Stimulated activated CD8-positive, alpha-beta memory T cell treated with anti-CD3 and anti-CD28 coated beads, Interleukin-7, amount 100 ng/mL, for 4 hours (primary cell): ENCODE data around the gene PCTP.

Experiments used
- DNase-seq, 2 donors: peaks; one replicate each; pipeline ENCODE4 v3.0.0-alpha.2; 2020; ENCODE audit warnings: low read depth in 2 of 2

Gene PCTP

DNA sequence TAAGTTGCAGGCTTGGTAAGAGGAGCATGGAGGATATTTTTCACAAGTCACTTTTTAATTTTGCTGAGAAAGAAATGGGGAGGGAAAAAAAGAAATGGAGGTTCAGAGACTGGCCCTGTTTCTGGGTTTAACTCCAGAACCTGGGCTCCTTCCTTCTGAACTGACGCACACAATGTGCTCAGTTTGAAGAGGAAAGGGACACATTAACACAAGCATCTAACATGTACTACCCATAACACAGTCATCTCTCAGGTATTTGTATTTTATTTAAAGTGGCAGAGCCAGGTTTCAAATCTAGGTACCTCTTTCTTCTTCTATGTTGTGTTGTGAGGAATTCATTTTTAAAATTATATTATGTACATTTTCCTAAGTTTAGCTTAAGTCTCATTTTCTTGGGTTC, 22.9 kb upstream of the PCTP start:
- DNase-seq: no peak

DNA sequence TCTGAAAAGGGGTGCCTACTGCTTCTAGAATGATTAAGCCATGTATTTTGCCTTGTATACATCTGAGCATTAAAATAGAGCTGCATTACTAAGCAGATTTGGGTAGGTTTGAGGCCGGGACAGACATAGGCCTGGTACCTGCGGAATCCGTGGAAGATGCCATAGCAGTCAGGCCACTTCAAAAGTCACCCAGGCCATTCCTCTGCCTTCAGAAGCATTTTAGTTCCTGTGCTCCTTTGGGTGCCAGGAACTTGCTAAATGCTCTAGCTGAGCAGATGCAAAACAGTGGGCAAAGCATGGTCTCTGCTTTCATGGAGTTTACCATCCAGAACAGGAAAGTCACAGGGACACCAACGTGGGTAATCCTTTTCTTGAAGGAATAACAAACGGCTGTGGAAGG, 22.5 kb upstream of the PCTP start:
- DNase-seq: no peak

DNA sequence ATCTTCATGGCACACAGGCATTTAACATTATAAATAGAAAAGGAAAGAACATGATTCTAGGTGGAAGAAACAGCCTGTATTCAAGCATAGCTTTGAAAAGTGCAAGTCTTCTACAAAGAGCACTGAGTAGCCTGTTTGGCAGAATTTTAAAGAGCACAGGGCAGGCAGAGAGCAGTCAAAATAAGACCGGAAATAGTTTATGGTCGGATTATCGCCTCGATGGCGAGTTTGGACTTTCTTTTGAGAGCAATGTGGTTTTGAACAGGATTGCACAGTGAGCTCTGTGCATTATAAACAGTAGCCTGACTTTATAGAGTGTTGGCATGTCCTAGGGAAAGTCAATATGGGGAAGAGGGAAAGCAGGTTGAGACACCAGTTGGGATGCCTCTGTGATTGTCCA, 22.0 kb upstream of the PCTP start:
- DNase-seq: no peak

DNA sequence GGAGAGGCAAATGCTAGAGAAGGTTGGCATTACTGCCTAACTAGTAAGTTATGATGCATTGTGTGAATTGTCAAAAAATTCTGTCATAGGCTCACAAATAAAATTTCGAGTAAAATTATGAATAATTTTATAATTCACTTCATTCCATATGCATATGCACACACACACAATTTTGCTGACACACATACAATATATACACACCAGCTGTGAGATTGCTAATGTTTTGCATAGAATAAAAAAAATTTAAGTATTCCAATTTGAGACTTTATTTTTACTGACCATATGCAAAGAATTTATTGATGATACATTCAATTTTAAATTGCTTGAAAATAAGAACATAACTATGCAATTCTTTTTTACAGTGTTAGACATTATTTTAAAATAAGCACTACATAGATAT, 21.4 kb upstream of the PCTP start:
- DNase-seq: no peak

DNA sequence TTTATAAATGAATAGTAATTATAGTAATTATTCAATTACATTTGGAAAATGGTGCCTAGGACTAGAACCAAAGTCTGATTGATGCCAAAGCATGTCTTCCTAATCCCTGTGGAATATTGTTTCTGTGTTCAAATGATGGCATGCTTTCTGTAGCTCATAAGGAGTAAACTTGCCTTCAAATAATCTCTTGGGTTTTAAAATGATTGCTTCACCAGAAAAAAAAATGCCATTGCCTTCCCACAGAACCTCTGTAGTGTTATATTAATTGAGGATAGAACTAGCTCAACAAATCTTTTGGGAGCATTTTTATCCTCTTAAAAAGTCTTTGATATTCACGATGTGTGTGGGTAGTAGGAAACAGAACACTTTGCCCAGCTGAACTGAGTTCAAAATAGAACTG, 20.5 kb upstream of the PCTP start:
- DNase-seq: no peak

DNA sequence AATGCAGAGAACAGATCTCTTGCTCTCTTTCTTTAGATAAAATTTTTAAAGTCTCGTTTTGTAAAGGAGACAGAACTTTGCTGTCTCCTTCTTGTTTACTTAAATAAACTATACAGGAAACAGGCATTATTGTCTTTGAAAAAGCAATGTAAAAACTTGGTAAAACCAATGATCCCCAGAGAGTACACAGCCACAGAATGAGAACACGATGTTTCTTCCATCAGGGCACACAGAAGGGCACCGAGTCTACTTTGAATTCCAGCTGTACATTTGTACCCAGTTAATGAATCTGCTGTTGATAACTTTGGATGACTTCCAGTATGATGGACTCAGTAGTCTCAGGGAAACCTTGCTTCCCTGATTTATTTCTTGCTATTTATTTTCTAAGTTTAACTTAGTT, 20.0 kb upstream of the PCTP start:
- DNase-seq: no peak

DNA sequence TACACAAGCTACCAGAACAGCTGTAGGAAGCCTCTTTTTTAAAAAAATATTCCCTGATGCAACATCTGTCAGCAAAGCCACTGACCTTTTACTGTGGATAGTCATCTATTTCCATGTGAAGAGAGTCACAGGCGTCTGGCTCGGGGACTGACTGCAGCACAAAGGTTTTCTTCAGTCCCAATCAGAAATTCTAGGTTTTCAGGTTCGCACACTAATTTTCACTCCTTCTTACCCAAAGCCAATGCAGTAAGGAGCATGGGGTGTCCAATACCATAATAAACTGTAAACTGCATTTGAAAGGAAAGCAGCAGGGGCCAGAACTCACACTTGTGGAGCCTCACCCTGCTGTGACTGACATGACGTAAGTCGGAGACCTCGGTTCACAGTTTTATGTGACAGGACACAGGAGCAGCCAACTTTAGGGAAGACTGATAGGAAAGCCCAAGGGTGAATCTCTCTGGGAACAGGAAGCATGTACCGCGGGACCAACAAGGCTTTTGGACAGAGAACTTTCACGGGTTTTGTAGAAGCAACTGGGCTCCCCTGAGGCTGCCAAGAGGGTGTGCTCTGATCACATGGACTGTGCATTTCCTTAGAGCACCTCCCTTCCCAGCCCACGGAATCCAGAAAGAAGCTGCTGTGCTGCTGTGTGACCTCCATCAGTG, 19.1 kb upstream of the PCTP start:
- no peak for DNase-seq

DNA sequence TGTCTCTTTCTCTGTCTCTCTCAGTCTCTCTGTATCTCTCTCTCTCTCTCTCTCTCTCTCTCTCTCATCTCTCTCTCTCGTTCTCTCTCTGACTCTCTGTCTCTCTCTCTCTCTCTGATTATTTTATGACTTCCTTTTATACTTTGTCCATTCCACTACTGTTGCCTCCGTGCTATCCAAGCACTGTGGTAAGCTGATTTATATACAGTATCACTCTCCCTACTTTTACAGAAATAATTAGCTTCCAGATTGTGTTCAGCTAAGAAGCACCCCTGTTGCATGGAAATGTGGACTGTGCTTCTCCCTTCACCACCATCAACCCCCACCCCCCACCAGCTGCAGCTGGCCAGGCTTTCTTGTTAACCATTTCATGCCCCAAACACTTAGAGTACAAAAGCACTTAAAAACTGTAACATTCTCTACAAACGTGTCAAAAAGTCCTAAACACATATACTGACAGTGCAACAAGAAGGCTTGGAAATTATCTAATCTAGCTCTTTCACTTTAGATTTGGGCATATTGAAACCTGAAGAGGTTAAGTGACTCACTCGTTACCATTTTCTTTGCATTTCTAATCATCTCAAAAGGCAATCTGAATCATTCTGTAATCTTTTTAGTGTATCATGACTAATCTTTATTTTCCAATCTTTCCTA, 16.6 kb upstream of the PCTP start:
- DNase-seq: no peak

DNA sequence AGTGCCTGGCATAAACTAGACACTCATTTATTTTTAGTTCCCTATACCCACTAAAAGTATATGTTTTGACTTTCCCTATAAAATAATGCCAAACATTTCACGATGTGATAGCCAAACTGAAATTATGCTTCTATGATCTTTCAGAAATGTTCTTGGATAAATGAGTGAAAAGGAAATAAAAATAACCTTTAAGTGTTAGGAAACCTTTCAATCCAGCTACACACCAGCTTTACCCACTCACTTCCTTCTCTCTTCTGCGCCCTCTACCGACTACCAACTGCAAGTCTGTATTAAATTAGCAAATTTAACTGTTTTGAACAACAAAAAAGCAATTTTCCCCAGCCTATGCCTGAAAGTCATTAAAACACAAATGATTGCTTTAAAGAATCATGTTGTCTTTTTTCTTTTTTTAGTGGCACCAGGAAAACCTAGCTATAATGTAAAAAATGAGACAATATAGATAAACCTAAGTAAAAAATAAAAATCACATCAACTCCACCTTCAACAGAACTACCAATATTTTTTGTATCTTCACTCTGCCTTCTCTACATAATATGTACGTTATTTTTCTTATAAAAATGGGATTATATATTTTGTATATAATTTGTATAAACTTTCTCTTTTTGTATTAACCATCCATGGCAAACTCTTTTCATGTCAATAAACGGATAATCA, 15.0 kb upstream of the PCTP start:
- no peak for DNase-seq

DNA sequence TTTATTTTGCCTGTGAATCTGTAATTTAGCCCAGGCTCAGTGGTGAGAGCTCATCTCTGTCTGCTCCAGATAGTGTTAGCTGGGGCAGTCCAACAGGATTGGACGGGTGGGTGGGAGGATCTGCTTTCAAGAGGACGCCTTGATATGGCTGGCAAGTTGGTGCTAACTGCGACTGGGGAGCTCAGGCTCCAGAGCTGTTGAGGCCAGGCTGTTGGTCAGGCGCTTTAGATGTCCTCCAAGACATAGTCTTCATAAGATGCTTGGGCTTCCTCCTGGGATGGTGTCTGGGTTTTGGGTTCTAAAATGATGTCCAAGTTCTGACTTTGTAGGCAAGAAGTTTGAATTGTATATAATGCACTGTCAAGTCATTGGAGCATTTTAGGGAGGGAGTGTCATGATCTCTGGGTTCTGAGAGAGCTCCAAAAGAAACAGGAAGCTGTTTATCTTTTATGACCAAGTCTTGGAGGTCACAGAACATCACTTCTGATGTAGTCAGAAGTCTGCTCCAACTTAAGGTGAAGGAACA, 12.8 kb upstream of the PCTP start:
- DNase-seq: no peak

DNA sequence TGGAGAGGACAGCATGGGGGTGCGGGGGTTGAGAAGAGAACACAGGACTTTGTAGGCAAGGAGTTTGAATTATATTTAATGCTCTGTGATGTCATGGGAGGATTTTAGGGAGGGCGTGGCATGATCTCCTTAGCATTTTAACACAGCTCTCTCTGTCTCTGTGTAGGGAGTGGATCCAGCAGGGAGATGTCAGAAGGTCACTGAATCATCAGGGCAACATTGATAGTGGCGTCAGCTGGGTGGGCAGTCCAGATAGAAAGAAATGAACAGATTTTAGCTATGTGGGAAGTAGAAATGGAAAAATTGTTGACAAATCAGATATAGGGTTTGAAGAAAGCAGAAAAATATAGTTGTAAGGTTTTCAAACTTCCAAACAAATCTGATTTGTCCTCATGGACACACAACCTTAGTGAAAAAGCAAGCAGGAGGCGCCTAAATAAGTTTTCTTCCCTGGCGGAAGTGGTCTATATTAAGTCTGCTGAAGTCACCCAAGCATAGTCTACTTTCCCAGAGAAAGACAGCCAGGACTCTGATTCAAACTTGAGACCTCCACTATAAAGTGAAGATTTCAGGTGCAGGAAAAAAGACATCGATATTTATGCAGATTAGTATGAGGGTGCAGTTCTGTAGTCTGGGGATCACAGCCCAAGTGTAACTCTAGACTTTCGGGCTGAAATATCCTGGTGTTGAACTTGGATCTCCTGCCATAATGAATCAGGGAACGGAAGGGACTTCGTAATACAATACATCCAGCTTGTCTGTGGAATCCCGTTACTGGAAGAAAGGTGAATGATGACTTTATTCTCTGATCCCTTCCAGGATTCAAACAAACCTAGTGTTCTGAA, 10.1 kb upstream of the PCTP start:
- no peak for DNase-seq

DNA sequence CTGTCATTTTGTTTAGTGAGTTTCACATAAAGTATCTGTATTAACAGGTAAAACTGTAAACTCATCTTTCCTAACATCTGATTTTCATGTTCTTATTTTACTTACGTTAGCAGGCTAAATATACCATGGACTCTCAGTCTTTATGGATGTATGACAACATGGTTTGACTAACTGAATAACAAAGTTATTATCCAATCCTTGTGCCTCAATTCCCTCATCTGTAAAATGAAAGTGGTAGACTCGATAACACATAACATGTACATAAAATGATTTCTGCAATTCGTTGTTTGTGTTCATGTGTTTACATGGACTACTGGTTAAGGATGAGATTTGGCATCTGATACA, 9.5 kb upstream of the PCTP start:
- no peak for DNase-seq

DNA sequence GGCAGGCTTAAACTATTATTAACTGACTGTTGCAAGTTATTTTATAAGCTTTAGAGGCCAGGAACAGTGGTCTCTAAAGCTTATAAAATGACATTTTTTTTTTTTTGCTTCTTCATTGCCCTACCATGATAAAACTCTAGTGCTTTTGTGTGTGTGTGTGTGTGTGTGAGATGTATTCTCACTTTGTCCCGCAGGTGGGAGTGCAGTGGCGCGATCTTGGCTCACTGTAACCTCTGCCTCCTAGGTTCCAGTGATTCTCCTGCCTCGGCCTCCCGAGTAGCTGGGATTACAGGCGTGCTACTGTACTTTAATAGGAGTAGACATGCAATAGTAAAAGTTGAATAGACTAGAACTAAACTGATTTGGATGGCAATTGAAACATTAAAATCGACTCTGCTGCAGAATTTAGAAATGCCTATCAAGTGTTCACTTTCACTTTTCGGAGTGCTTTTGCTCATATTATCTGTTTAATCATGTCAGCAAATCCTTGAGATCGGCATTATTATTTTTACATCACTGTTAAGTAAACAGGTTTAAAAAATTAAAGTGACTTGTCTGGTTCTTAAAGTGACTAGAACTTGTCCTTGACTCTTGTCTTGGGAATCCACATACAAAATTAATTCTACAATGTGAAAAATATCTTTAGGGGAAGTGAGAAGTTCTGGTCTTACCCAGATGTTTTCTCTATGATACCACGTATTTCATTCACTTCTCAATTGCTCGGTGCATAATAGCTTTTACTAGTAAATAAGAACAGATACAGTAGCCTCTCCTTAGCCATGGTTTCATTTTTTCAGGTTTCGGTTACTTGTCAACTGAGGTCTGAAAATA, 8.4 kb upstream of the PCTP start:
- no peak for DNase-seq

DNA sequence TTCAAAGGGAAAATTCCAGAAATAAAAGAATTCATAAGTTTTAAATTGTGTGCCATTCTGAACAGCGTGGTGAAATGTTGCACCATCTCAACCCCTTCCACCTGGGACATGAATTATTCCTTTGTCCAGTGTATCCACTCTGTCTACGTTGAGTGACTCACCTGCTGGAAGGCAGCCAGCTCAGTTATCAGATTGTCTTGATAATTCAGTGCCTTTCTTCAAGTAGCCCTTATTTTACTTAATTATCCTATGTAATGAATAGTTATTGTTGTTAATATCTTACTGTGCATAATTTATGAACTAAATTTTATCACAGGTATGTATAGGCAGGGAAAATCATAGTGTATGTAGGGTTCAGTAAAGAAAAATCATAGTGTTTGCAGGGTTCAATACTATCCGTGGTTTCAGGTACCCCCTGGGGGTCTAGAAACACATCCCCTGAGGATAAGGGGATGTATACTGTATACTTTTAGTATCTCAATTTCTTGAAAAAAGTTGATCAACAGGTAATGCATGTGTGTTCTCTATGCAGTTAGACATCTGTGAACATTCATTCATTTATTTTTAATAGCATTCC, 7.7 kb upstream of the PCTP start:
- no peak for DNase-seq

DNA sequence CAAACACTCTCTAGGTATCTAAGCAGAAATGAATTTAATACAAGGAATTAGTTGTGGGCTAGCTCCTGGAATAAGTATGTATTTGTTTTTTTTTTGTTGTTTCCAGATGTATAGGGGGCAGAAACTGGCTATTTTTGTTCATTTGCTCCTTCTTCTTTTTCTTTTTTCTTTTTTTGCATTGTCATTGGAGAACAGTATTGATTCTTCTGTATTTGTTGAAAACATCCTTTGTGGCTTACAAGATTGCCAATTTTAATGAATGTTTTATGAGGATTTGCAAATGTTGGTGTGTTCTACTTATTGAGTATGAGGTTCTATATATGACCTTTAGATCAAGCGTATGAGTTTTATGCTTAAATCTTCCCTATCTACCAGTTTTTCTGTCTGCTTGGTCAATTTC, 5.6 kb upstream of the PCTP start:
- no peak for DNase-seq

DNA sequence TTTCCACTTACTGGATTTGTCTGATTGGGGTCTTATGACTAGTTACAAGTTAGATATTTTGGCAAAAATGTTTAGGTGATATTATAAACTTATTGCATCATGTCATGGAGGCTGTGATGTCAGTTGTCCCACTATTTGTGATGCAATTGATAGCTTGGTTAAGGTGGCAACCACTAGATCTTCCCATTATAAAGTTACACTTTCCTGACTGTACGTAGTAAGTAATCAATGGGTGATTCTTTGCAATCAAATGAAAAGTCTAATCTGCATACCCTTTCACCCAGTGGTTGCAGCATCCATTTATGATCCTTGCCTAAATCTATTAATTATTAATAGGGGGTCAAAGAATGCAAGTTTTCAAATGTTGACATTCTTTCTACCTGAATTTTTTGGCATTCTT, 4.4 kb upstream of the PCTP start:
- no peak for DNase-seq

DNA sequence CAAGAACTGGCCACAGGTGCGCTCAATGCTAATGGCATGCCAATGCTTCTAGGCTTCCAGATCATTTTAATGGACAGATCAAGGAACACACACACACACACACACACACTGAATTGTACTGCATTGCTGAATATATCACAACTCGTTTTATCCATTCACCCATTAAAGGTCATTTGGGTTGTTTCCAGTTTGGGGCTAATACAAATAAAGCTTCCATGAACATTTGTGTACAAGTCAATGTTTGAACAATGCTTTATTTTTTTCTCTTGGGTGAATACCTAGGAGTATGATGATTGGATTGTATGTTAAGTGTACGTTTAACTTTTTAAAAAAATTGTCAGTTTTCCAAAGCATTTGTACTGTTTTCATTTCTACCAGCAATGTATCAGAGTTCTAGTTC, 3.6 kb upstream of the PCTP start:
- DNase-seq: no peak

DNA sequence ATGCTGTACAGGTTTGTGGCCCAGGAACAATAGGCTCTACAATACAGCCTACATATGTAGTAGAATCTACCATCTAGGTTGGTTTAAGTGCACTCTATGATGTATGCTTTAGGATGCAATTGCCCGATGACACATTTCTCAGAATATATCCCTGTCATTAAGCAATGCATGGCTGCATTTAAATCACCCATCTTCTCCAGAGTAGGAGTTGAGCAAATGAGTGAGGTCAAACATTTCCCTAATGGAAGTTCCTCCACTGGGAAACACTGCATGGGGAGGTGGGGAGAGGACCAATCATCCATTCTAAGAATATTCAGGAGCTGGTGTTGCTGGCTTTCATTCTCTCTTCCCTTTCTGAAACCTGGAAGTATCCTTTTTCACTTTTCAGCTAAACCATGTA, 2.0 kb upstream of the PCTP start:
- DNase-seq: no peak

DNA sequence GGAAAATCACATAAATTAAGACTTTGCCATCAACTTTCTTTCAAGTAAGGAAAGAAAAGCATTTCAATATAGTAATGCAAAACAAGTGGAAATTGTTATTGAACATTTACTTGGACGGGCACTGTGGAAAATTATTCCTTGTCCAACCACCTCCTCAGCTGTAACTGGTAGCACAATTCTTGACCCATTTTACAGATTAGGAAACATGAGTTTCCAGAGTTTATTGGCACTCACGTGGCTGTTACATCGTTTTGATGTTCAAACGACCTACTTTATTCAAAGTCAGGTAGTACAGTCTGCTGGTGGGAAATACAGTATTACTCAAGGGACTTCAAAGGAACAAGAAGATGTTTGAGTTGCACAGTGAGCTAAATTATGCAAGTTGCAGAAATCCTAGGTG, 866 bp upstream of the PCTP start:
- DNase-seq: no peak

DNA sequence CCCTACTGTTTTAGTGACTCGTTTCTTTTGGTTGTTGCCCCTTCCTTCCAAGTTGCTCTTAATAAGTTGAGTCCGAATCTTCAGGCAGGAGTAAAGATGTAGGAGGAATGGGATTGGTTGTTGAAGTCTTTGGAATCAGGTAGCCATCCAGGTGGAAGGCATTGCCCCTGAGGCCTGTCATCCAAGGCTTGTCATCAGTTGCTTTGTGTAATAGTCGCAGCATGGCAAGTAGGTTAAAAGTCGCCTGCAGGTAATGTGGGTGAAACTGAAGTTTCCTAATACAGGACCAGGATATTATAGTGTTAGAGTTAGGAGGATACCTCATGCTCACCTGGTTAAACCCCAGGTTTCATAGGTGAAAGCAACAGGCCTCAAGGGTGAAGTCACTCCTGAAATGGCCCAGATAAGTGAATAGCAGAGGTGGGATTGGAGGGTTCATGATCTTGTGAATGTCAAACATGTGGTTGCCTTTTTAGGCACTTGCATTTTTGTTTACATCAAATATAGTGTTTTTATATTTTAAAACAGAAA, 934 bp downstream of the PCTP start:
- DNase-seq: no peak

DNA sequence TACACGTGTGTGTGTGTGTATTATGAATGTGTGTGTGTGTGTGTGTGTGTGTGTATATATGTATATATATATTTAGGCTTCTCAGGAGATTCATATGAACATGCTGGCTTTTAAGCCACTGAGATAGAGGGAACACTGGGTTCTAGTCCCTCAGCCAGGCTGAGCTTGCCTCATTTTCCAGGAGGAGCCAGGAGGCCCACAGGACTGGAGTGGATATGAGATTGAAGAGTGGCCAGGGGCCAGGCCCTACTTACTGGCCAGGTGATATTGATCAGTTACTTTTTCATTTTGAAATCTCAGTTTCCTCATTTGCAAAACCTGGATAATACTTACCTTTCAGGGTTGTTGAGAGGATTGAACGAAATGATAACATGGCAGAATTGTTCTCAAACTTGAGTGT, 5.8 kb downstream of the PCTP start:
- DNase-seq: no peak
